HepG2 (cell line): Measurements from ENCODE around the gene TBX10. TPM values are rescaled to one million over a fixed set of nuclear protein-coding genes. Genes with fewer than 3 reads are reported as not detected.

ENCODE experiments used
- CBX5 ChIP-seq: sonication (generic); formaldehyde crosslinking; IDR thresholded peaks from 2 replicates; pipeline ENCODE4 v1.4.0; 2020; ENCODE audit warnings: missing genetic modification reagents, borderline replicate concordance
- DPF2 ChIP-seq: sonication (generic); formaldehyde crosslinking; IDR thresholded peaks from 2 replicates; pipeline ENCODE4 v1.4.0; 2020; ENCODE audit warnings: mild to moderate bottlenecking, low read depth, missing genetic modification reagents, borderline replicate concordance
- HOXA9 ChIP-seq: sonication (generic); formaldehyde crosslinking; IDR thresholded peaks from 2 replicates; pipeline ENCODE4 v1.8.1; 2022; ENCODE audit warnings: missing genetic modification reagents, mild to moderate bottlenecking, moderate library complexity, borderline replicate concordance
- MAFK ChIP-seq, 2 experiments: IDR thresholded peaks in 1 of 2; conservative IDR thresholded peaks in 1 of 2; 2 replicates each; pipeline ENCODE4 v1.6.1; 2011; ENCODE audit warnings: improper control_type of control experiment in 2 of 2, low read length in 2 of 2
- PHB2 ChIP-seq: fragments of 450-650 bp; IDR thresholded peaks from 2 replicates; pipeline ENCODE4 v1.6.1; 2018; ENCODE audit not compliant: partially characterized antibody
- RARG ChIP-seq: sonication (generic); formaldehyde crosslinking; IDR thresholded peaks from 2 replicates; pipeline ENCODE4 v1.4.0; 2020; ENCODE audit warnings: low read depth, mild to moderate bottlenecking, missing genetic modification reagents
- ZNF160 ChIP-seq: sonication (generic); formaldehyde crosslinking; IDR thresholded peaks from 2 replicates; pipeline ENCODE4 v1.8.0; 2022; ENCODE audit warnings: mild to moderate bottlenecking, inconsistent platforms, missing genetic modification reagents
- polyA plus RNA-seq, 8 experiments: library from polyadenylated mRNA; depleted of rRNA in 3 of 8; stranded (reverse) in 7 of 8; unstranded in 1 of 8; fragments of >200 nt; fragmentation: Illumina TruSeq in 4 of 8; extraction: Trizol in 4 of 8; gene quantifications; 2 replicates each; pipeline versions ENCODE4 v1.2.1 to v1.2.3, GENCODE V29; 2011 to 2016; ENCODE audit warnings: low read depth in 4 of 8, missing spikeins in 1 of 8, mixed read lengths in 1 of 8; ENCODE audit not compliant: insufficient read depth in 1 of 8
- total RNA-seq, 5 experiments: library from RNA; depleted of rRNA; stranded (reverse); fragments of >200 nt; fragmentation: Illumina TruSeq; extraction: Trizol; gene quantifications; 2 replicates each; pipeline ENCODE4 v1.2.3, GENCODE V29; 2016; ENCODE audit warnings: low read depth in 1 of 5
- TF ChIP-seq, protein P1 (sequence below), 2 experiments: fragments of 450-650 bp in 1 of 2; sonication (generic) in 1 of 2; formaldehyde crosslinking; IDR thresholded peaks; 2 replicates each; pipeline versions ENCODE4 v1.5.0 to v1.8.0; 2020 to 2022; ENCODE audit warnings: mild to moderate bottlenecking in 1 of 2, missing genetic modification reagents in 1 of 2
- TF ChIP-seq, protein P2 (sequence below): sonication (generic); formaldehyde crosslinking; IDR thresholded peaks from 2 replicates; pipeline ENCODE4 v1.4.0; 2020; ENCODE audit warnings: mild to moderate bottlenecking, missing genetic modification reagents
- TF ChIP-seq, protein P3 (sequence below): sonication (generic); formaldehyde crosslinking; IDR thresholded peaks from 2 replicates; pipeline ENCODE4 v1.5.0; 2020; ENCODE audit warnings: mild to moderate bottlenecking, missing genetic modification reagents
- TF ChIP-seq, protein P4 (sequence below): sonication (generic); formaldehyde crosslinking; IDR thresholded peaks from 2 replicates; pipeline ENCODE4 v1.5.1; 2020; ENCODE audit warnings: mild to moderate bottlenecking, missing genetic modification reagents, borderline replicate concordance
- TF ChIP-seq, protein P5 (sequence below): IDR thresholded peaks from 2 replicates; pipeline ENCODE4 v1.6.1; 2016; ENCODE audit warnings: mild to moderate bottlenecking, missing biosample characterization, missing genetic modification reagents

The TBX10 gene
- total and polyA plus RNA-seq, 2 of the 13 experiments (the other 11 are each of a cell fraction or from before 2014, with no cell fraction given): 0.27 to 1.7 TPM

DNA sequence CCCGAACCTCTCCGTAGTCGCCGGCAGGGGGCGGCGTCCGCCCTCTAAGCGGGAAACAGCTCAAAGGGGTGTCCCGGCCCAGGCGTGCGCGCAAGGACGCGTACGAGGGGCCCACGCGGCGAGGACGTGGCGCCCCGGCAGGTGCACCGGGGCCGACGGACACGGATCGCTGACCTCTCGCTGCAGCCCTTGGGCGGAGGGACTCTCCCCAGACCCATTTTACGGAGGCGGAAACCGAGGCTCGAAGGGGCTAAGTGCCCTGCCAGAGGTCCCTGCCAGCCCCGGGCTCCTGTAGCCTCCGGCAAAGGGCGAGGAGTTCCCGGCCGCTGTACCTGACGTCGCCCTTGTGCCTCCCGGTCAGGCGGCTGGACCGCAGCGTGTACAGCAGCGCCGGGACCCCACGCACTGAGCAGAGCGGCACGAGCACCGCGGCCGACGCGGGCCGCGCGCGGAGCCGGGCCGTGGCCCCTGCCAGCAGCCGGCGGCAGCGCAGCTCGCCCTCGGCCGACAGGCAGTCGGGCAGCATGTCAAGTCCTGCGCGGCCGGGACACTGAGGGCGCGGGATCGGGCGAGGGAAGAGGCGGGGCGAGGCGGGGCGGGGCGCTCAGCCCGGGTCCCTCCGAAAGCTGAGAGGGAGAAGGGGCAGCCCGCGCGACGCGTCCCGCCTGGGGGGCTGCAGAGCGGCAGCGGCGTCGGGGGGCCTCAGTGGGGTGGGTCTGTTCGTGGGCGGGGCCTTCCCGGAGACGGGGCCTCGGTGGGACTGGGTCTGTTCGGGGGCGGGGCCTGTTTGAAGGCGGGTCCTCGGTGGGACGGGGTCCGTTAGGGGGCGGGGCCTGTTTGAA is 10.0 kb downstream of the TBX10 start, which contains the start of gene NUDT8 (continued):
- TF ChIP-seq, protein P1, sequence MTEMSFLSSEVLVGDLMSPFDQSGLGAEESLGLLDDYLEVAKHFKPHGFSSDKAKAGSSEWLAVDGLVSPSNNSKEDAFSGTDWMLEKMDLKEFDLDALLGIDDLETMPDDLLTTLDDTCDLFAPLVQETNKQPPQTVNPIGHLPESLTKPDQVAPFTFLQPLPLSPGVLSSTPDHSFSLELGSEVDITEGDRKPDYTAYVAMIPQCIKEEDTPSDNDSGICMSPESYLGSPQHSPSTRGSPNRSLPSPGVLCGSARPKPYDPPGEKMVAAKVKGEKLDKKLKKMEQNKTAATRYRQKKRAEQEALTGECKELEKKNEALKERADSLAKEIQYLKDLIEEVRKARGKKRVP (CRISPR knock-in tag; IDR thresholded peaks at IDR 0.05): no peak
- TF ChIP-seq ZNF160 (CRISPR knock-in tag) (0 out of 2 replicates have a peak, but pooled peaks have one; percentile 63), MAFK (conservative IDR thresholded peaks at IDR 0.05 in 1 of 2, IDR thresholded peaks at IDR 0.05 in 1 of 2; ENCODE audit: low read length in 2 of 2) (no peak), DPF2 (0 out of 2 replicates have a peak, but pooled peaks have one; percentile 40), PHB2 (no peak), RARG (CRISPR knock-in tag) (no peak), CBX5 (CRISPR knock-in tag) (peak; percentile 90), HOXA9 (no peak)
- TF ChIP-seq, protein P2, sequence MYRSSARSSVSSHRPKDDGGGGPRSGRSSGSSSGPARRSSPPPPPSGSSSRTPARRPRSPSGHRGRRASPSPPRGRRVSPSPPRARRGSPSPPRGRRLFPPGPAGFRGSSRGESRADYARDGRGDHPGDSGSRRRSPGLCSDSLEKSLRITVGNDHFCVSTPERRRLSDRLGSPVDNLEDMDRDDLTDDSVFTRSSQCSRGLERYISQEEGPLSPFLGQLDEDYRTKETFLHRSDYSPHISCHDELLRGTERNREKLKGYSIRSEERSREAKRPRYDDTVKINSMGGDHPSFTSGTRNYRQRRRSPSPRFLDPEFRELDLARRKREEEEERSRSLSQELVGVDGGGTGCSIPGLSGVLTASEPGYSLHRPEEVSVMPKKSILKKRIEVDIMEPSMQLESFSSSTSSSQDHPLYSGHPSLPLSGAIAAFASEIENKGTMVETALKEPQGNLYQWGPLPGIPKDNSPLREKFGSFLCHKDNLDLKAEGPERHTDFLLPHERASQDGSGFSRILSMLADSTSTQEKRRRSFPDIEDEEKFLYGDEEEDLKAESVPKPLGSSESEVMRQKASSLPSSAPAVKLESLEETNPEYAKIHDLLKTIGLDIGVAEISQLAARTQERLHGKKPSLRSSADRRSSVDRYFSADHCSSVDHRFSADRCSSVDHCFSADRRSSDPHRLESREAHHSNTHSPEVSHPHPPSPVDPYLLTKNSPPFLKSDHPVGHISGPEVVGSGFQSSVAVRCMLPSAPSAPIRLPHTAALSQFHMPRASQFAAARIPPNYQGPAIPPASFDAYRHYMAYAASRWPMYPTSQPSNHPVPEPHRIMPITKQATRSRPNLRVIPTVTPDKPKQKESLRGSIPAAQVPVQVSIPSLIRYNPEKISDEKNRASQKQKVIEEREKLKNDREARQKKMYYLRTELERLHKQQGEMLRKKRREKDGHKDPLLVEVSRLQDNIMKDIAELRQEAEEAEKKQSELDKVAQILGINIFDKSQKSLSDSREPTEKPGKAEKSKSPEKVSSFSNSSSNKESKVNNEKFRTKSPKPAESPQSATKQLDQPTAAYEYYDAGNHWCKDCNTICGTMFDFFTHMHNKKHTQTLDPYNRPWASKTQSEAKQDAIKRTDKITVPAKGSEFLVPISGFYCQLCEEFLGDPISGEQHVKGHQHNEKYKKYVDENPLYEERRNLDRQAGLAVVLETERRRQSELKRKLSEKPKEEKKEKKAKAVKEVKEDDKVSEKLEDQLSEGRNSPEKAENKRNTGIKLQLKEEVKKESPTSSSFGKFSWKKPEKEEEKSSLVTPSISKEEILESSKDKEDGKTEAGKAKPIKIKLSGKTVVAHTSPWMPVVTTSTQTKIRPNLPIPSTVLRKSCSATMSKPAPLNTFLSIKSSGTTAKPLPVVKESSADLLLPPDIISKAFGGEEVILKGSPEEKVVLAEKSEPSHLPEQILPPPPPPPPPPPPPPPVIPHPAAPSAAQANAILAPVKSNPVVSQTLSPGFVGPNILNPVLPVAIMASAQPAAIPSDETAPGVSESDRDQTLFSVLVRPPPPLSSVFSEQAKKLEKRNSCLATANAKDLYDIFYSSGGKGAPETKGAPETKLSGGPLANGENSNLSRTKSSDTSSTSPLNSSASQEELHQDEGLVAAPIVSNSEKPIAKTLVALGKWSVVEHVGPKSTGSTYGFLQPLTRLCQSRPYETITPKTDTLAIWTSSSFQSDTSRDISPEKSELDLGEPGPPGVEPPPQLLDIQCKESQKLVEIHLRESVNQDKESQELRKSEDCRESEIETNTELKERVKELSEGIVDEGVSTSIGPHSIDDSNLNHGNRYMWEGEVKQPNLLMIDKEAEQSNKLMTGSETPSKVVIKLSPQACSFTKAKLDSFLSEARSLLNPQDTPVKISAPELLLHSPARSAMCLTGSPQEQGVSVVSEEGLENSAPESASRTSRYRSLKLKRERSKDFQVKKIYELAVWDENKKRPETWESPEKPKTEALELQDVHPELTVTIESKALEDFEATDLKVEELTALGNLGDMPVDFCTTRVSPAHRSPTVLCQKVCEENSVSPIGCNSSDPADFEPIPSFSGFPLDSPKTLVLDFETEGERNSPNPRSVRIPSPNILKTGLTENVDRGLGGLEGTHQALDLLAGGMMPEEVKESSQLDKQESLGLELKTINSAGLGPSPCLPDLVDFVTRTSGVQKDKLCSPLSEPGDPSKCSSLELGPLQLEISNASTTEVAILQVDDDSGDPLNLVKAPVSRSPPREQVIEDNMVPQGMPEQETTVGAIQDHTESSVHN: 0 out of 2 replicates have a peak, but pooled peaks have one; percentile 43
- TF ChIP-seq, protein P3, sequence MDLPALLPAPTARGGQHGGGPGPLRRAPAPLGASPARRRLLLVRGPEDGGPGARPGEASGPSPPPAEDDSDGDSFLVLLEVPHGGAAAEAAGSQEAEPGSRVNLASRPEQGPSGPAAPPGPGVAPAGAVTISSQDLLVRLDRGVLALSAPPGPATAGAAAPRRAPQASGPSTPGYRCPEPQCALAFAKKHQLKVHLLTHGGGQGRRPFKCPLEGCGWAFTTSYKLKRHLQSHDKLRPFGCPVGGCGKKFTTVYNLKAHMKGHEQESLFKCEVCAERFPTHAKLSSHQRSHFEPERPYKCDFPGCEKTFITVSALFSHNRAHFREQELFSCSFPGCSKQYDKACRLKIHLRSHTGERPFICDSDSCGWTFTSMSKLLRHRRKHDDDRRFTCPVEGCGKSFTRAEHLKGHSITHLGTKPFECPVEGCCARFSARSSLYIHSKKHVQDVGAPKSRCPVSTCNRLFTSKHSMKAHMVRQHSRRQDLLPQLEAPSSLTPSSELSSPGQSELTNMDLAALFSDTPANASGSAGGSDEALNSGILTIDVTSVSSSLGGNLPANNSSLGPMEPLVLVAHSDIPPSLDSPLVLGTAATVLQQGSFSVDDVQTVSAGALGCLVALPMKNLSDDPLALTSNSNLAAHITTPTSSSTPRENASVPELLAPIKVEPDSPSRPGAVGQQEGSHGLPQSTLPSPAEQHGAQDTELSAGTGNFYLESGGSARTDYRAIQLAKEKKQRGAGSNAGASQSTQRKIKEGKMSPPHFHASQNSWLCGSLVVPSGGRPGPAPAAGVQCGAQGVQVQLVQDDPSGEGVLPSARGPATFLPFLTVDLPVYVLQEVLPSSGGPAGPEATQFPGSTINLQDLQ (CRISPR knock-in tag): no peak
- TF ChIP-seq, protein P4, sequence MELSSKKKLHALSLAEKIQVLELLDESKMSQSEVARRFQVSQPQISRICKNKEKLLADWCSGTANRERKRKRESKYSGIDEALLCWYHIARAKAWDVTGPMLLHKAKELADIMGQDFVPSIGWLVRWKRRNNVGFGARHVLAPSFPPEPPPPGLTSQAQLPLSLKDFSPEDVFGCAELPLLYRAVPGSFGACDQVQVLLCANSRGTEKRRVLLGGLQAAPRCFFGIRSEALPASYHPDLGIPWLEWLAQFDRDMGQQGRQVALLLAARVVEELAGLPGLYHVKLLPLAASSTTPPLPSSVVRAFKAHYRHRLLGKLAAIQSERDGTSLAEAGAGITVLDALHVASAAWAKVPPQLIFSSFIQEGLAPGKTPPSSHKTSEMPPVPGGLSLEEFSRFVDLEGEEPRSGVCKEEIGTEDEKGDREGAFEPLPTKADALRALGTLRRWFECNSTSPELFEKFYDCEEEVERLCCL (CRISPR knock-in tag): no peak
- TF ChIP-seq, protein P5, sequence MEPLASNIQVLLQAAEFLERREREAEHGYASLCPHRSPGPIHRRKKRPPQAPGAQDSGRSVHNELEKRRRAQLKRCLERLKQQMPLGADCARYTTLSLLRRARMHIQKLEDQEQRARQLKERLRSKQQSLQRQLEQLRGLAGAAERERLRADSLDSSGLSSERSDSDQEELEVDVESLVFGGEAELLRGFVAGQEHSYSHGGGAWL (CRISPR knock-in tag): peak; percentile 73; the same call in 1 of the 2 replicates
